ENCODE measurements around the gene EPHA10.
"Not testable (repeated sequence)": the region's sequence is repeated elsewhere in the genome, so short reads cannot be mapped to it uniquely, and the experiment has no call there.

Gene EPHA10

DNA sequence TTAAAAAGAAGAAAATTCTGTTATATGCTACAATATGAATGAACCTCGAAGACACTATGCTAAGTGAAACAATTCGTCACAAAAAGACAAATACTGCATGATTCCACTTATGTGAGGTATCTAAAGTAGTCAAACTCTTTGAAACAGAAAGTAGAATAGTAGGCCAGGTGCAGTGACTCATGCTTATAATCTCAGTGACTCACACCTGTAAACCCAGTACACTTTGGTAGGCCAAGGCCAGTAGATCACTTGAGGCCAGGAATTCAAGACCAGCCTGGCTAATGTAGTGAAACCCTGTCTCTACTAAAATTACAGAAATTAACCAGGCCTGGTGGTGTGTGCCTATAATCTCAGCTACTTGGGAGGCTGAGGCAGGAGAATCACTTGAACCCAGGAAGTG lies 25.7 kb downstream of the EPHA10 start:
- TF ChIP-seq ARNTL (CRISPR knock-in tag; IDR thresholded peaks at IDR 0.05; ENCODE audit: borderline replicate concordance, low read depth) (no peak), ISL1 (CRISPR knock-in tag; IDR thresholded peaks at IDR 0.05) (no peak), RARB (CRISPR knock-in tag; IDR thresholded peaks at IDR 0.05) (no peak)
- TF ChIP-seq, protein P1, sequence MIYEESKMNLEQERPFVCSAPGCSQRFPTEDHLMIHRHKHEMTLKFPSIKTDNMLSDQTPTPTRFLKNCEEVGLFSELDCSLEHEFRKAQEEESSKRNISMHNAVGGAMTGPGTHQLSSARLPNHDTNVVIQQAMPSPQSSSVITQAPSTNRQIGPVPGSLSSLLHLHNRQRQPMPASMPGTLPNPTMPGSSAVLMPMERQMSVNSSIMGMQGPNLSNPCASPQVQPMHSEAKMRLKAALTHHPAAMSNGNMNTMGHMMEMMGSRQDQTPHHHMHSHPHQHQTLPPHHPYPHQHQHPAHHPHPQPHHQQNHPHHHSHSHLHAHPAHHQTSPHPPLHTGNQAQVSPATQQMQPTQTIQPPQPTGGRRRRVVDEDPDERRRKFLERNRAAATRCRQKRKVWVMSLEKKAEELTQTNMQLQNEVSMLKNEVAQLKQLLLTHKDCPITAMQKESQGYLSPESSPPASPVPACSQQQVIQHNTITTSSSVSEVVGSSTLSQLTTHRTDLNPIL (CRISPR knock-in tag; IDR thresholded peaks at IDR 0.05; ENCODE audit: low read depth) = no peak
- no peak for ATAC-seq

DNA sequence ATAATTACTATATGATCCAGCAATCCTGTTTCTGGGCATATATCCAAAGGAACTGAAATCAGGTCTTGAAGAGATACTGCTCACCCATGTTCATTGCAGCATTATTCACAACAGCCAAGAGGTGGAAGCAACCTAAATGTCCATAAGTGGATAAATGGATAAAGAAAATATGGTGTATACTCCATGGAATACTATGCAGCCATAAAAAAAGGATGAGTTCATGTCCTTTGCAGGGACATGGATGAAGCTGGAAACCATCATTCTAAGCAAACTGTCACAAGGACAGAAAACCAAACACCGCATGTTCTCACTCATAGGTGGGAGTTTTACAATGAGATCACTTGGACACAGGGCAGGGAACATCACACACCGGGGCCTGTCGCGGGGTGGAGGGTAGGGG lies 26.3 kb downstream of the EPHA10 start:
- not testable (repeated sequence) for ATAC-seq

DNA sequence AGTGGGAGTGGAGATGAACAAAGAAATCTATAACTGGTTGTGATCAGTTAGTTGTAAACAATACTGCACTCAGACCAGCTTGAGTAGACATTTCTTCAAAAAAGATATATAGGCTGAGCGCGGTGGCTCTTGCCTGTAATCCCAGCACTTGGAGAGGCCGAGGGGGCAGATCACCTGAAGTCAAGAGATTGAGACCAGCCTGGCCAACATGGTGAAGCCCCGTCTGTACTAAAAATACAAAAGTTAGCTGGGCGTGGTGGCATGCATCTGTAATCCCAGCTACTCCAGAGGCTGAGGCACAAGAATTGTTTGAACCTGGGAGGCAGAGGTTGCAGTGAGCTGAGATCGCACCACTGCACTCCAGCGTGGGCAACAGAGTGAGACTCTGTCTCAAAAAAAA lies 26.9 kb downstream of the EPHA10 start:
- ATAC-seq = not testable (repeated sequence)

DNA sequence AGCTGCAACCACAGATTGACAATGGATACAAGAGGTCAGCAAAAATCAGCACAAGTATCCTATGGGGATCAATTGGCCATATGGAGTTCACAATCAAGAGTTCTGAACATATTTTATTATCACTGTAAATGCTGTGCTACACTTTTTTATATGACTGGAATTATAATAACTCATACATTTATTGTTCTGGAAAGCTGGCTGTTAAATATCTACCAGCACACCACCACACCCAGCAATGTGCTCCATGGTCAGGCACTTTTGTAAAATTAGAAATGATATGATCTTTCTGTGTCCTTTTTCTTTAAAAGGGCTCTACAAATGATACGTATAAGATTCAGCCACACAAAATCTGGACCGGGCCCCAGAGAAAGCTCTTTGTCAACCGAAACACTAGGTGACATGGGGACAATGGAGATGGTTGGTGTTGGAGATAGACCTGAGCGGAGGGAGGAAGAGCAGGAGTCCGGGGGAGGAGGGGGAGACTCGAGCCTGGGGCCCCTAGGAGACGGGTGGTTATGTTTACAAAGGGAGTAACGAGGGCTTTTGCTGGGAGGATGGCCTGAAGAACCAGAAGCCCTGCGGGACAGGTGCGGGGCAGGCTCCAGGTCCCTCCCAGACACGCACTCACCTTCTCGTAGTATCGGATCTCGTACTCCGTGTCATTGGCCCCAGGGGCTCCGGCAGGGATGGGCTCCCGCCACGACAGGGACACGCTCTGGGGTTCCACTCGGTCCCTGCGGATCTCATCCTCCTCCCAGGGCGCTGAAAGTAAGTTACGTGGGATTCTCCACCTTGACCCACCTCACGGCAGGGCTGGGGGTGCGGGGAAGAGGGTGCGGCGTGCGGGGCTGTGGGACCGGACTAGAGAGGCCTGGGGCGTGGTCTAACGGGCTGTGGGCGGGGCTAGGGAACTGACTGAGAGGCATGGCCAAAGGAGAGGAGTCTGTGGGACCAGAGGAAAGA lies 30.0 kb downstream of the EPHA10 start:
- TF ChIP-seq ZFP3 (CRISPR knock-in tag; IDR thresholded peaks at IDR 0.05) = no peak
- no peak for TF ChIP-seq GLIS3 (CRISPR knock-in tag; IDR thresholded peaks at IDR 0.05)
- no peak for TF ChIP-seq BACH2 (CRISPR knock-in tag; IDR thresholded peaks at IDR 0.05; ENCODE audit: borderline replicate concordance)
- no peak for TF ChIP-seq ZFP30 (CRISPR knock-in tag; IDR thresholded peaks at IDR 0.05)
- TF ChIP-seq, protein P2, sequence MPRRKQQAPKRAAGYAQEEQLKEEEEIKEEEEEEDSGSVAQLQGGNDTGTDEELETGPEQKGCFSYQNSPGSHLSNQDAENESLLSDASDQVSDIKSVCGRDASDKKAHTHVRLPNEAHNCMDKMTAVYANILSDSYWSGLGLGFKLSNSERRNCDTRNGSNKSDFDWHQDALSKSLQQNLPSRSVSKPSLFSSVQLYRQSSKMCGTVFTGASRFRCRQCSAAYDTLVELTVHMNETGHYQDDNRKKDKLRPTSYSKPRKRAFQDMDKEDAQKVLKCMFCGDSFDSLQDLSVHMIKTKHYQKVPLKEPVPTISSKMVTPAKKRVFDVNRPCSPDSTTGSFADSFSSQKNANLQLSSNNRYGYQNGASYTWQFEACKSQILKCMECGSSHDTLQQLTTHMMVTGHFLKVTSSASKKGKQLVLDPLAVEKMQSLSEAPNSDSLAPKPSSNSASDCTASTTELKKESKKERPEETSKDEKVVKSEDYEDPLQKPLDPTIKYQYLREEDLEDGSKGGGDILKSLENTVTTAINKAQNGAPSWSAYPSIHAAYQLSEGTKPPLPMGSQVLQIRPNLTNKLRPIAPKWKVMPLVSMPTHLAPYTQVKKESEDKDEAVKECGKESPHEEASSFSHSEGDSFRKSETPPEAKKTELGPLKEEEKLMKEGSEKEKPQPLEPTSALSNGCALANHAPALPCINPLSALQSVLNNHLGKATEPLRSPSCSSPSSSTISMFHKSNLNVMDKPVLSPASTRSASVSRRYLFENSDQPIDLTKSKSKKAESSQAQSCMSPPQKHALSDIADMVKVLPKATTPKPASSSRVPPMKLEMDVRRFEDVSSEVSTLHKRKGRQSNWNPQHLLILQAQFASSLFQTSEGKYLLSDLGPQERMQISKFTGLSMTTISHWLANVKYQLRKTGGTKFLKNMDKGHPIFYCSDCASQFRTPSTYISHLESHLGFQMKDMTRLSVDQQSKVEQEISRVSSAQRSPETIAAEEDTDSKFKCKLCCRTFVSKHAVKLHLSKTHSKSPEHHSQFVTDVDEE (CRISPR knock-in tag; IDR thresholded peaks at IDR 0.05) = no peak
- no peak for TF ChIP-seq OSR1 (CRISPR knock-in tag; IDR thresholded peaks at IDR 0.05)
- TF ChIP-seq, protein P3, sequence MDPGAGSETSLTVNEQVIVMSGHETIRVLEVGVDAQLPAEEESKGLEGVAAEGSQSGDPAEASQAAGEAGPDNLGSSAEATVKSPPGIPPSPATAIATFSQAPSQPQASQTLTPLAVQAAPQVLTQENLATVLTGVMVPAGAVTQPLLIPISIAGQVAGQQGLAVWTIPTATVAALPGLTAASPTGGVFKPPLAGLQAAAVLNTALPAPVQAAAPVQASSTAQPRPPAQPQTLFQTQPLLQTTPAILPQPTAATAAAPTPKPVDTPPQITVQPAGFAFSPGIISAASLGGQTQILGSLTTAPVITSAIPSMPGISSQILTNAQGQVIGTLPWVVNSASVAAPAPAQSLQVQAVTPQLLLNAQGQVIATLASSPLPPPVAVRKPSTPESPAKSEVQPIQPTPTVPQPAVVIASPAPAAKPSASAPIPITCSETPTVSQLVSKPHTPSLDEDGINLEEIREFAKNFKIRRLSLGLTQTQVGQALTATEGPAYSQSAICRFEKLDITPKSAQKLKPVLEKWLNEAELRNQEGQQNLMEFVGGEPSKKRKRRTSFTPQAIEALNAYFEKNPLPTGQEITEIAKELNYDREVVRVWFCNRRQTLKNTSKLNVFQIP (CRISPR knock-in tag; IDR thresholded peaks at IDR 0.05; ENCODE audit: borderline replicate concordance, low read depth) = no peak
- TF ChIP-seq, protein P4, sequence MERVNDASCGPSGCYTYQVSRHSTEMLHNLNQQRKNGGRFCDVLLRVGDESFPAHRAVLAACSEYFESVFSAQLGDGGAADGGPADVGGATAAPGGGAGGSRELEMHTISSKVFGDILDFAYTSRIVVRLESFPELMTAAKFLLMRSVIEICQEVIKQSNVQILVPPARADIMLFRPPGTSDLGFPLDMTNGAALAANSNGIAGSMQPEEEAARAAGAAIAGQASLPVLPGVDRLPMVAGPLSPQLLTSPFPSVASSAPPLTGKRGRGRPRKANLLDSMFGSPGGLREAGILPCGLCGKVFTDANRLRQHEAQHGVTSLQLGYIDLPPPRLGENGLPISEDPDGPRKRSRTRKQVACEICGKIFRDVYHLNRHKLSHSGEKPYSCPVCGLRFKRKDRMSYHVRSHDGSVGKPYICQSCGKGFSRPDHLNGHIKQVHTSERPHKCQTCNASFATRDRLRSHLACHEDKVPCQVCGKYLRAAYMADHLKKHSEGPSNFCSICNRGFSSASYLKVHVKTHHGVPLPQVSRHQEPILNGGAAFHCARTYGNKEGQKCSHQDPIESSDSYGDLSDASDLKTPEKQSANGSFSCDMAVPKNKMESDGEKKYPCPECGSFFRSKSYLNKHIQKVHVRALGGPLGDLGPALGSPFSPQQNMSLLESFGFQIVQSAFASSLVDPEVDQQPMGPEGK (CRISPR knock-in tag; IDR thresholded peaks at IDR 0.05; ENCODE audit: borderline replicate concordance) = no peak
- TF ChIP-seq RARB (CRISPR knock-in tag; IDR thresholded peaks at IDR 0.05) = no peak
- no peak for TF ChIP-seq TOX (CRISPR knock-in tag; IDR thresholded peaks at IDR 0.05; ENCODE audit: borderline replicate concordance)
- no peak for TF ChIP-seq ISL1 (CRISPR knock-in tag; IDR thresholded peaks at IDR 0.05)
- TF ChIP-seq, protein P1 (CRISPR knock-in tag; IDR thresholded peaks at IDR 0.05; ENCODE audit: low read depth) = no peak
- no peak for ATAC-seq

DNA sequence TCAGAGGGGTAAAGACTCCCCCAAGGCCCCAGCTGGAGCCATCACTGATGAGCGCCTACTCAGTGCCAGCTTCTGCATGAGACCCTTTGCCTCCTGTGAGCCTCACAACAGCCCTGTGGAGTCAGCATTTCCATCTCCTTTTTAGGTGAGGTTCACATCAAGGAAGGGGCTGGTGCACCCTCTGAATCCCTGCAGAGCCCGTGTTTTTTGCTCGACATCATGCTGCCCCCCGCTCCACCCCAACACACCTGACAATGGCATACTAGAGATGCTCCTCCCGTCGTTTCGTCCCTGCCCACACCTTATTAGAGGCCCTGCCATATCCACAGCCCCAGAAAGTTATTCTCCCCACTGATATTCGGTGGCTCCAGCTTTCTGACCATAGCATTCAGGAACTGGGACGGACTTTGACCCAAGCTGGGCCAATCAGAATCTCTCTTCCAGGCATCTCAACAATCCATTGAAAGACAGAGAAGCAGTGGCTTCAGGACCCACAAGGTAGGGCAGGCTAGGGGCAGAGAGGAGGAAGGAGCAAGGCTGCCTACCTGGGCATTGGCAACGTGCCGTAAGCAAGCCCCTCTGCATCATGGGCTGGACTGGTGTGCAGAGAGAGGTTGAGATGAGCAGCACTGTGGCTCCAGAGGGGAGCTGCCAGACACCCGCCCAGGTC lies 32.7 kb downstream of the EPHA10 start:
- ATAC-seq = no peak
- TF ChIP-seq, protein P2 (CRISPR knock-in tag; IDR thresholded peaks at IDR 0.05) = no peak
- TF ChIP-seq ZNF565 (CRISPR knock-in tag; conservative IDR thresholded peaks at IDR 0.05; ENCODE audit: low read depth) (no peak), TOX (CRISPR knock-in tag; IDR thresholded peaks at IDR 0.05; ENCODE audit: borderline replicate concordance) (no peak), ESRRG (CRISPR knock-in tag; IDR thresholded peaks at IDR 0.05) (no peak), ZNF70 (CRISPR knock-in tag; IDR thresholded peaks at IDR 0.05) (no peak), ARNTL (CRISPR knock-in tag; IDR thresholded peaks at IDR 0.05; ENCODE audit: borderline replicate concordance, low read depth) (no peak), TCF4 (CRISPR knock-in tag; IDR thresholded peaks at IDR 0.05; ENCODE audit: borderline replicate concordance) (no peak), ZNF8 (CRISPR knock-in tag; IDR thresholded peaks at IDR 0.05) (no peak), CSDC2 (CRISPR knock-in tag; IDR thresholded peaks at IDR 0.05) (no peak), ISL1 (CRISPR knock-in tag; IDR thresholded peaks at IDR 0.05) (no peak), ZC3H10 (CRISPR knock-in tag; IDR thresholded peaks at IDR 0.05) (no peak)
